HCT116 (cell line): ENCODE data around the gene BATF3.

Experiments
- CEBPB ChIP-seq: IDR thresholded peaks from 2 replicates; pipeline ENCODE4 v1.6.1; 2012; ENCODE audit warnings: low read depth
- EZH2 ChIP-seq: fragments of 200-600 bp; sonication (generic); IDR thresholded peaks from 2 replicates; pipeline ENCODE4 v1.6.1; 2017; ENCODE audit warnings: antibody characterized with exemption, mixed run types
- MAX ChIP-seq: IDR thresholded peaks from 2 replicates; pipeline ENCODE4 v1.6.1; 2012
- POLR2AphosphoS5 ChIP-seq: IDR thresholded peaks from 2 replicates; pipeline ENCODE4 v1.6.1; 2011; ENCODE audit warnings: mild to moderate bottlenecking, low read depth, low read length, moderate library complexity
- ZBTB33 ChIP-seq: IDR thresholded peaks from 2 replicates; pipeline ENCODE4 v1.6.1; 2011; ENCODE audit warnings: mild to moderate bottlenecking, low read length, moderate library complexity; ENCODE audit not compliant: insufficient replicate concordance; ENCODE audit errors: extremely low read depth

- TF ChIP-seq CEBPB (no peak), ZBTB33 (no peak), EZH2 (no peak), MAX (no peak), POLR2AphosphoS5 (no peak)
Measured at GRCh38 chr1:212696721-212697331, 2.8 kb downstream of the BATF3 start.
